SU-DHL-6 (cell line): ENCODE results near the gene MGAT5.

Experiments
- H2AFZ ChIP-seq: fragments of 200-600 bp; sonication (generic); 2 replicates; pipeline ENCODE4 v1.6.1; 2014; ENCODE audit warnings: low read depth, mild to moderate bottlenecking, moderate library complexity, mixed read lengths, antibody characterized with exemption, low read length; ENCODE audit not compliant: severe bottlenecking
- H3F3A ChIP-seq: fragments of 200-600 bp; shearing (Covaris generic); 2 replicates; pipeline ENCODE4 v1.6.0; 2016; ENCODE audit warnings: antibody characterized with exemption, mild to moderate bottlenecking; ENCODE audit not compliant: insufficient read depth
- H3K27ac ChIP-seq: fragments of 200-600 bp; sonication (generic); 2 replicates; pipeline ENCODE4 v1.5.1; 2016; ENCODE audit warnings: low read depth, mild to moderate bottlenecking, low read length, moderate library complexity, mixed read lengths
- H3K27me3 ChIP-seq: fragments of 200-600 bp; sonication (generic), shearing (Covaris generic); 2 replicates; pipeline ENCODE4 v1.6.0; 2014; ENCODE audit warnings: mild to moderate bottlenecking, low read length
- H3K36me3 ChIP-seq: fragments of 200-600 bp; sonication (generic); 2 replicates; pipeline ENCODE4 v1.6.1; 2014; ENCODE audit warnings: mild to moderate bottlenecking, low read length, mixed read lengths
- H3K4me2 ChIP-seq: fragments of 300-600, 200-600 bp; shearing (Covaris generic), sonication (generic); 2 replicates; pipeline ENCODE4 v1.6.0; 2014; ENCODE audit warnings: low read length, low read depth, mild to moderate bottlenecking; ENCODE audit not compliant: poor library complexity, severe bottlenecking
- H3K4me3 ChIP-seq: fragments of 200-600 bp; sonication (generic); 2 replicates; pipeline ENCODE4 v1.5.1; 2014; ENCODE audit warnings: antibody characterized with exemption, low read length, mild to moderate bottlenecking, mixed read lengths; ENCODE audit not compliant: insufficient read depth, poor library complexity, severe bottlenecking
- H3K79me2 ChIP-seq: fragments of 200-600 bp; sonication (generic); 2 replicates; pipeline ENCODE4 v1.6.1; 2014; ENCODE audit warnings: mild to moderate bottlenecking, low read length, moderate library complexity; ENCODE audit not compliant: insufficient read depth
- H3K9ac ChIP-seq: fragments of 200-600 bp; sonication (generic); 2 replicates; pipeline ENCODE4 v1.7.0; 2014; ENCODE audit warnings: mild to moderate bottlenecking, low read length
- H3K9me2 ChIP-seq: fragments of 200-600 bp; sonication (generic); replicated peaks from 2 replicates; pipeline ENCODE4 v1.6.1; 2014; ENCODE audit warnings: low read length; ENCODE audit not compliant: insufficient read depth
- H3K9me3 ChIP-seq: fragments of 200-600 bp; sonication (generic); 2 replicates; pipeline ENCODE4 v1.6.1; 2014; ENCODE audit warnings: low read length, mixed read lengths; ENCODE audit not compliant: insufficient read depth
- H4K20me1 ChIP-seq: fragments of 200-600 bp; sonication (generic); 2 replicates; pipeline ENCODE4 v1.6.1; 2014; ENCODE audit warnings: low read depth, mild to moderate bottlenecking, antibody characterized with exemption, low read length, moderate library complexity, mixed read lengths
- EZH2phosphoT487 ChIP-seq: fragments of 200-600 bp; sonication (generic), shearing (Covaris generic); conservative IDR thresholded peaks from 2 replicates; pipeline ENCODE4 v1.6.1; 2018; ENCODE audit warnings: mild to moderate bottlenecking, antibody characterized with exemption, low read length, moderate library complexity, mixed read lengths
- TF ChIP-seq, protein P1 (sequence below): fragments of 200-600 bp; sonication (generic); IDR thresholded peaks from one replicate; pipeline ENCODE4 v1.5.1; 2017; ENCODE audit warnings: antibody characterized with exemption, mild to moderate bottlenecking, low read length, moderate library complexity; ENCODE audit not compliant: insufficient read depth, poor library complexity, severe bottlenecking

The MGAT5 gene

DNA sequence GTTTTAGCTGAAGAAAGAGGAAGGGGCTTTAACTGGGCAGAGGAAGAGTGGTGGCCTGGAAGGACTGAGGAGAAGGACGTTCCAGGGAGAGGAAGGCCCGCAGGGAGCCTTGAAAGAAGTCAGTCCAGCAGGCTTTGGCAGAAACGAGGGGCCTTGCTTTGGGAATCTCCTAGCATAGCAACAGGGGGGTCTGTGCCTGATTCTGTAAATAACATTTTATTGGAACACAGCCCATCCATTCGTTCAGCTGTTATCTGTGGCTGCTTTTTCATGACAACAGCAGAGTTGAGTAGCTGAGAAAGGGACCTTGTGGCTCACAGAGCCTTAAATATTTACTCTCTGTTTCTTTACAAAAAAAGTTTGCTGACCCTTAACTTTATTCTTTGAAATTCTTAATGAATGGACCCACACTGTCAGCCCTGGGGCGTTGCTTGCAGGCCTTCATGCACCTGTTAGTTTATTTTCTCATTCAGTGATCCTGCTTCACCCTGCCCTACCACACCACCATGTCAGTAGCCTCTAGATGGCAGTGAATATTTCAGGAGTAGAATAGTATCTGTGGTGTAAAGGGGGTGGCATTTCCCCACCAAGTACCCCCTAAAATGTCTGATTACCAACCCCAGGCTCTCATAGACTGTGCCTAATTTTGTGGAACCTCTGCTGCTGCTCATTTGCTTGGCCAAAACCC lies 61.0 kb downstream of the MGAT5 start:
- H4K20me1 ChIP-seq, result no peaks in the 10 kb centered on the region
- no peak overlapping the region for H3K9ac ChIP-seq
- H3K36me3 ChIP-seq, result 0 out of 2 replicates have a peak, but pooled peaks cover under 1% of the 10 kb centered on the region
- H3K4me3 ChIP-seq, result no peak overlapping the region
- no peak overlapping the region for H3K4me2 ChIP-seq
- H3F3A ChIP-seq, result no peaks in the 10 kb centered on the region
- no peaks in the 10 kb centered on the region for H3K79me2 ChIP-seq
- H3K27me3 ChIP-seq, result no peaks in the 10 kb centered on the region
- no peak overlapping the region for H3K27ac ChIP-seq
- H2AFZ ChIP-seq, result no peak overlapping the region
- H3K9me3 ChIP-seq, result no peaks in the 10 kb centered on the region
- no peaks in the 10 kb centered on the region for H3K9me2 ChIP-seq
- TF ChIP-seq, protein P1, sequence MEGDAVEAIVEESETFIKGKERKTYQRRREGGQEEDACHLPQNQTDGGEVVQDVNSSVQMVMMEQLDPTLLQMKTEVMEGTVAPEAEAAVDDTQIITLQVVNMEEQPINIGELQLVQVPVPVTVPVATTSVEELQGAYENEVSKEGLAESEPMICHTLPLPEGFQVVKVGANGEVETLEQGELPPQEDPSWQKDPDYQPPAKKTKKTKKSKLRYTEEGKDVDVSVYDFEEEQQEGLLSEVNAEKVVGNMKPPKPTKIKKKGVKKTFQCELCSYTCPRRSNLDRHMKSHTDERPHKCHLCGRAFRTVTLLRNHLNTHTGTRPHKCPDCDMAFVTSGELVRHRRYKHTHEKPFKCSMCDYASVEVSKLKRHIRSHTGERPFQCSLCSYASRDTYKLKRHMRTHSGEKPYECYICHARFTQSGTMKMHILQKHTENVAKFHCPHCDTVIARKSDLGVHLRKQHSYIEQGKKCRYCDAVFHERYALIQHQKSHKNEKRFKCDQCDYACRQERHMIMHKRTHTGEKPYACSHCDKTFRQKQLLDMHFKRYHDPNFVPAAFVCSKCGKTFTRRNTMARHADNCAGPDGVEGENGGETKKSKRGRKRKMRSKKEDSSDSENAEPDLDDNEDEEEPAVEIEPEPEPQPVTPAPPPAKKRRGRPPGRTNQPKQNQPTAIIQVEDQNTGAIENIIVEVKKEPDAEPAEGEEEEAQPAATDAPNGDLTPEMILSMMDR, result no peak

DNA sequence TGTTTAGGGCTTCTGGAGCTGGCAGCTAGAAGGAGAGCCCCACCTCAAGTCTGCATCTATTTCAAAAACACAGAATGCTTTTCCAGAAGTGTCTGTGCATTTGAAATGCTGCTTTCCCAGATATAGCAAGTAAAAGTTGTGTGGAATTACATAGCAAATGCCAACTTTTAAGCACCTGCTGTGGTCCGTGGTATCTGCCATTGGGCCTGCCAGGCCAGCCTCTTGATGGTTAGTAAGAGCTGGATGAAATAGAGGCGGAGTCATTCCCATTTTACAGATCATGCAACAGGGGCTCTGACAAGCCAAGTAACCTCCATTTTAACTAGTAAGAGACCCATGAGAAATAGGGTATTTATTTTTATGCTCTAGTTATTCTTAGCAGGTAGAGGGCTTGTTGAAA lies 61.6 kb downstream of the MGAT5 start:
- no peak for TF ChIP-seq EZH2phosphoT487
- TF ChIP-seq, protein P1, result no peak
- Histone ChIP-seq H3K36me3 (no peaks in the 10 kb centered on the region), H3K4me2 (no peak overlapping the region), H4K20me1 (no peaks in the 10 kb centered on the region), H3K9ac (no peak overlapping the region), H3F3A (no peaks in the 10 kb centered on the region), H2AFZ (no peak overlapping the region), H3K9me2 (no peaks in the 10 kb centered on the region), H3K4me3 (no peak overlapping the region), H3K27ac (no peak overlapping the region), H3K27me3 (no peaks in the 10 kb centered on the region), H3K79me2 (no peaks in the 10 kb centered on the region), H3K9me3 (no peaks in the 10 kb centered on the region)

DNA sequence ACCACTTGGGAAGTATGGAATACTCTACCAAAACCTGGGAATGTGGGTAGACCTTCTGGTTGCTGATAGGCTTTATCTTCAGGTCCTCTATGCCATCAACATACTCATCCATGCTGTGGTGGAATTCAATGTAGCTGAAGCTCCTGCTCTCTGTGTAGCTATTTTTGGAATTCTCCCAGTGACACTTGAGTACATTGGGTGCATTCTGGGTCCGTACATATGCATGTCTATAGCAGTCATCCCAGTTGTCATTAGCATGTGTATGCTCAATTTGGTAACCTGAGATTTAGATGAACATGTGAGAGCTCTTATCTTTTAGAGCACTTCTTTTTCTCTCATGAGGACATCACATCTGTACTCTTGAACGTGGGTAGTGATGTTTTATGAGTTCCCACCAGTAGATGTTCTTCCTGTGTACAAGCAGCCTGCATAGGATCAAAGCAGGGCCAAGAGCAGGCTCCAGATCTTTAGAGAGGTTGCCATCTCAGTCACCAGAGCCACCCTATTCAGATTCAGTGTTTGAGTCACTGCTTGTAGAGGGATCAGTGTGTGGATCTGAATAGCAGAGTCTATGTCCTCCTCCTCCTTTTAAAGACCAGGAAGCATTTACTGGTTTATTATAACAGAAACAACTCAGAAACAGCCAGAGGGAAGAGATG lies 65.9 kb downstream of the MGAT5 start:
- H3K9me3 ChIP-seq, result no peaks in the 10 kb centered on the region
- H3K4me2 ChIP-seq, result no peak overlapping the region
- H3F3A ChIP-seq, result no peaks in the 10 kb centered on the region
- TF ChIP-seq EZH2phosphoT487, result no peak
- TF ChIP-seq, protein P1, result no peak
- no peaks in the 10 kb centered on the region for H3K9me2 ChIP-seq
- H3K4me3 ChIP-seq, result no peak overlapping the region
- no peaks in the 10 kb centered on the region for H3K36me3 ChIP-seq
- no peaks in the 10 kb centered on the region for H3K27me3 ChIP-seq
- no peak overlapping the region for H2AFZ ChIP-seq
- H3K27ac ChIP-seq, result no peak overlapping the region
- H3K79me2 ChIP-seq, result no peaks in the 10 kb centered on the region
- no peak overlapping the region for H3K9ac ChIP-seq
- no peaks in the 10 kb centered on the region for H4K20me1 ChIP-seq
